K562 (cell line): Measurements from ENCODE around the gene RTBDN. TPM values are rescaled to one million over a fixed set of nuclear protein-coding genes. Genes with fewer than 3 reads are reported as not detected.

ENCODE experiments used
- ATF2 ChIP-seq: sonication (generic); formaldehyde crosslinking; IDR thresholded peaks from 2 replicates; pipeline ENCODE4 v1.8.1; 2022; ENCODE audit warnings: missing genetic modification reagents
- BCLAF1 ChIP-seq, 2 experiments: fragments of 450-650 bp in 1 of 2; IDR thresholded peaks; 2 replicates each; pipeline ENCODE4 v1.6.1; 2011 to 2017; ENCODE audit warnings: low read depth in 2 of 2, antibody characterized with exemption in 1 of 2, borderline replicate concordance in 1 of 2, low read length in 1 of 2, mild to moderate bottlenecking in 1 of 2, mixed read lengths in 1 of 2; ENCODE audit not compliant: control insufficient read depth in 1 of 2
- CHD4 ChIP-seq: fragments of 200-600 bp; sonication (generic); IDR thresholded peaks from 3 replicates; pipeline ENCODE4 v1.6.1; 2012; ENCODE audit warnings: low read depth, mild to moderate bottlenecking, mixed read lengths, low read length, inconsistent platforms; ENCODE audit not compliant: insufficient read depth, insufficient replicate concordance, poor library complexity, severe bottlenecking
- ELK1 ChIP-seq: sonication (generic); formaldehyde crosslinking; IDR thresholded peaks from 2 replicates; pipeline ENCODE4 v1.8.1; 2022; ENCODE audit warnings: missing genetic modification reagents
- FOXJ2 ChIP-seq: fragments of 200-800 bp; sonication (Bioruptor generic); IDR thresholded peaks from 2 replicates; pipeline ENCODE4 v1.6.1; 2016; ENCODE audit warnings: missing genetic modification characterization, missing compliant biosample characterization
- GABPB1 ChIP-seq: sonication (generic); formaldehyde crosslinking; IDR thresholded peaks from 2 replicates; pipeline ENCODE4 v1.8.0; 2022; ENCODE audit warnings: mild to moderate bottlenecking, missing genetic modification reagents
- GABPB2 ChIP-seq: fragments of 250-450 bp; sonication (Bioruptor Pico); conservative IDR thresholded peaks from 2 replicates; pipeline ENCODE4 v1.5.1; 2021; ENCODE audit warnings: mild to moderate bottlenecking
- HDAC1 ChIP-seq, 2 experiments: fragments of 450-650 bp; IDR thresholded peaks; 2 replicates each; pipeline ENCODE4 v1.6.1; 2016 to 2017; ENCODE audit warnings: inconsistent platforms in 1 of 2, mild to moderate bottlenecking in 1 of 2, moderate library complexity in 1 of 2
- PATZ1 ChIP-seq: fragments of 250-450 bp; sonication (Bioruptor Pico); IDR thresholded peaks from 2 replicates; pipeline ENCODE4 v1.5.0; 2020; ENCODE audit warnings: mild to moderate bottlenecking, borderline replicate concordance
- POLR2AphosphoS5 ChIP-seq: IDR thresholded peaks from 2 replicates; pipeline ENCODE4 v1.6.1; 2011; ENCODE audit warnings: mild to moderate bottlenecking, low read depth, low read length, moderate library complexity; ENCODE audit not compliant: control insufficient read depth, insufficient read depth
- SAP30 ChIP-seq: fragments of 200-600 bp; sonication (generic); IDR thresholded peaks from 2 replicates; pipeline ENCODE4 v1.6.1; 2012; ENCODE audit warnings: borderline replicate concordance, low read depth, mild to moderate bottlenecking, moderate library complexity, low read length, control low read depth, inconsistent platforms; ENCODE audit not compliant: insufficient read depth, poor library complexity, severe bottlenecking
- ZNF311 ChIP-seq: fragments of 250-450 bp; sonication (Bioruptor Pico); IDR thresholded peaks from 2 replicates; pipeline ENCODE4 v1.4.0; 2020; ENCODE audit warnings: mild to moderate bottlenecking, moderate library complexity
- ZNF551 ChIP-seq: fragments of 250-450 bp; sonication (Bioruptor Pico); IDR thresholded peaks from 2 replicates; pipeline ENCODE4 v1.5.0; 2021; ENCODE audit warnings: mild to moderate bottlenecking, moderate library complexity
- polyA plus RNA-seq, 8 experiments: library from polyadenylated mRNA; depleted of rRNA in 4 of 8; stranded (reverse) in 5 of 8; unstranded in 3 of 8; fragments of >200 nt; fragmentation: Nextera tagmentation in 2 of 8; fragmentation: Illumina TruSeq in 1 of 8; extraction: Ambion mirVana in 2 of 8; extraction: Trizol in 1 of 8; gene quantifications; 2 replicates each; pipeline versions ENCODE4 v1.2.1 to v1.2.3, GENCODE V29; 2011 to 2014; ENCODE audit warnings: inconsistent platforms in 1 of 8, missing spikeins in 1 of 8
- total RNA-seq, 7 experiments: library from RNA; depleted of rRNA in 6 of 7; stranded (reverse); fragments of >200 nt in 6 of 7; fragmentation: Illumina TruSeq in 2 of 7; extraction: Trizol in 2 of 7; gene quantifications; 2 replicates each; pipeline versions ENCODE4 v1.2.1 to v1.2.3, GENCODE V29; 2011 to 2021; ENCODE audit warnings: low replicate concordance in 1 of 7

RTBDN gene
- total and polyA plus RNA-seq, 9 of the 15 experiments (the other 6 are each of a cell fraction or from before 2014, with no cell fraction given), result 0.20 to 2.3 (median 0.72) TPM; not detected in 1

- no peak for TF ChIP-seq ATF2
- TF ChIP-seq POLR2AphosphoS5, result peak; percentile 78
- TF ChIP-seq GABPB2 (CRISPR knock-in tag), result no peak
- peak; percentile 100 for TF ChIP-seq ELK1
- TF ChIP-seq BCLAF1 (IDR thresholded peaks at IDR 0.05; ENCODE audit: borderline replicate concordance in 1 of 2, control insufficient read depth in 1 of 2, low read depth in 2 of 2, low read length in 1 of 2), result no peak
- TF ChIP-seq PATZ1 (CRISPR knock-in tag), result no peak
- TF ChIP-seq ZNF311, result no peak
- TF ChIP-seq GABPB1 (CRISPR knock-in tag), result no peak
- peak; percentile 73 for TF ChIP-seq SAP30
- no peak for TF ChIP-seq CHD4
- TF ChIP-seq ZNF551, result no peak
- 0 out of 4 replicates have a peak, but pooled peaks of 1 of the 2 experiments have one; percentile 39 for TF ChIP-seq HDAC1 (IDR thresholded peaks at IDR 0.05)
- peak; percentile 64 for TF ChIP-seq FOXJ2 (tag)
Measured at GRCh38 chr19:12793290-12794195, 40.8 kb downstream of the RTBDN start (continued).
